Mesenteric fat pad (tissue), 1 donor: ENCODE measurements around the gene EMC6. TPM values are rescaled to one million over a fixed set of nuclear protein-coding genes. Genes with fewer than 3 reads are reported as not detected.
"Not testable (repeated sequence)": the region's sequence is repeated elsewhere in the genome, so short reads cannot be mapped to it uniquely, and the experiment has no call there.

Experiments used
- DNase-seq: peaks from one replicate; pipeline ENCODE4 v3.0.0-alpha.2; 2020; ENCODE audit warnings: low spot score
- total RNA-seq: library from RNA; stranded (reverse); fragmentation: NEBNext Ultra II Directional; extraction: Animal tissue kit (Norgen Biotek cat#: 25700); gene quantifications from one replicate; pipeline ENCODE4 v1.2.1, GENCODE V29; 2021
- donor health status: DM: yes; HTN: yes; CAD: no.

The EMC6 gene
- total RNA-seq, 1 donor from 2014 or later = 34.7 TPM

GRCh38 chr17:3704931-3705717 lies 36.5 kb downstream of the EMC6 start:
- DNase-seq = no peak

GRCh38 chr17:3705718-3705984 lies 37.0 kb downstream of the EMC6 start:
- not testable (repeated sequence) for DNase-seq

GRCh38 chr17:3708366-3708765 lies 39.8 kb downstream of the EMC6 start:
- DNase-seq = no peak

- no peak for DNase-seq
Measured at GRCh38 chr17:3710951-3711383, 42.4 kb downstream of the EMC6 start.

- DNase-seq = no peak
Measured at GRCh38 chr17:3712811-3713463, 44.3 kb downstream of the EMC6 start.

- no peak for DNase-seq
Measured at GRCh38 chr17:3715296-3715695, 46.7 kb downstream of the EMC6 start.

GRCh38 chr17:3718201-3718600 lies 49.6 kb downstream of the EMC6 start:
- DNase-seq = no peak

GRCh38 chr17:3719265-3719664 lies 50.7 kb downstream of the EMC6 start:
- DNase-seq = no peak

Other genes with a start within 250 kb of the EMC6 start
- gene OR1E2, start 235.0 kb upstream of the EMC6 start, total RNA-seq = not detected
- gene SPATA22, start 197.0 kb upstream of the EMC6 start, total RNA-seq = not detected
- 10.1 TPM for gene ASPA, start 192.8 kb upstream of the EMC6 start, total RNA-seq
- 1.2 TPM for gene TRPV3, start 111.0 kb upstream of the EMC6 start, total RNA-seq
- gene TRPV1, start 59.4 kb upstream of the EMC6 start, total RNA-seq = 6.7 TPM
- 17.7 TPM for gene SHPK, start 32.6 kb upstream of the EMC6 start, total RNA-seq
- 21.6 TPM for gene CTNS, start 32.1 kb upstream of the EMC6 start, total RNA-seq
- gene TAX1BP3, start 234 bp upstream of the EMC6 start, total RNA-seq = 96.6 TPM
- gene P2RX5, start 27.3 kb downstream of the EMC6 start, total RNA-seq = 0.29 TPM
- gene HASPIN, start 55.1 kb downstream of the EMC6 start, total RNA-seq = 0.16 TPM
- 19.8 TPM for gene ITGAE, start 132.4 kb downstream of the EMC6 start, total RNA-seq
- gene NCBP3, start 177.4 kb downstream of the EMC6 start, total RNA-seq = 27.5 TPM
- gene CAMKK1, start 224.2 kb downstream of the EMC6 start, total RNA-seq = 4.9 TPM
- gene P2RX1, start 247.7 kb downstream of the EMC6 start, total RNA-seq = 2.3 TPM